ENCODE results near the gene GRIK2.

Gene GRIK2

DNA sequence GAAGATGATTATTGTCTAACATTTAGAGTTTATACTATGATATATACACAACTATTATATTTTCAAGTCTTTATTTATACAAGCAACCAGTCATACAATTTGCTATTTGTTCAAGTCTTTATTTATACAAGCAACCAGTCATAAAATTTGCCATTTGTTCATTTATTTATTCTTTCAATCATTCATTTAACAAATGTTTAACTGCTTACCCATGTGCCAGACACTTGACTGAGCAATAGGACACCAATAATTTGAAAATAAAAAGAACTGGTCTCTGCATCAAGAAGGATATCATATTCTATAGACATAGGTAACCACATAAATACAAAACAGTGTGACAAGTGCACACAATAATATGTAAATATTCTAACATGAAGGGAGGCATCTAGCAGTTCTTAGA is 20.3 kb downstream of the GRIK2 start:
- no peak for DNase-seq (ENCODE audit: low read depth)
- H3K4me3 ChIP-seq (ENCODE audit: low read depth, low read length) = no peak overlapping the region
- TF ChIP-seq, protein P1, sequence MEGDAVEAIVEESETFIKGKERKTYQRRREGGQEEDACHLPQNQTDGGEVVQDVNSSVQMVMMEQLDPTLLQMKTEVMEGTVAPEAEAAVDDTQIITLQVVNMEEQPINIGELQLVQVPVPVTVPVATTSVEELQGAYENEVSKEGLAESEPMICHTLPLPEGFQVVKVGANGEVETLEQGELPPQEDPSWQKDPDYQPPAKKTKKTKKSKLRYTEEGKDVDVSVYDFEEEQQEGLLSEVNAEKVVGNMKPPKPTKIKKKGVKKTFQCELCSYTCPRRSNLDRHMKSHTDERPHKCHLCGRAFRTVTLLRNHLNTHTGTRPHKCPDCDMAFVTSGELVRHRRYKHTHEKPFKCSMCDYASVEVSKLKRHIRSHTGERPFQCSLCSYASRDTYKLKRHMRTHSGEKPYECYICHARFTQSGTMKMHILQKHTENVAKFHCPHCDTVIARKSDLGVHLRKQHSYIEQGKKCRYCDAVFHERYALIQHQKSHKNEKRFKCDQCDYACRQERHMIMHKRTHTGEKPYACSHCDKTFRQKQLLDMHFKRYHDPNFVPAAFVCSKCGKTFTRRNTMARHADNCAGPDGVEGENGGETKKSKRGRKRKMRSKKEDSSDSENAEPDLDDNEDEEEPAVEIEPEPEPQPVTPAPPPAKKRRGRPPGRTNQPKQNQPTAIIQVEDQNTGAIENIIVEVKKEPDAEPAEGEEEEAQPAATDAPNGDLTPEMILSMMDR (IDR thresholded peaks at IDR 0.05; ENCODE audit: insufficient read depth, low read depth, low read length, missing control alignments) = no peak

DNA sequence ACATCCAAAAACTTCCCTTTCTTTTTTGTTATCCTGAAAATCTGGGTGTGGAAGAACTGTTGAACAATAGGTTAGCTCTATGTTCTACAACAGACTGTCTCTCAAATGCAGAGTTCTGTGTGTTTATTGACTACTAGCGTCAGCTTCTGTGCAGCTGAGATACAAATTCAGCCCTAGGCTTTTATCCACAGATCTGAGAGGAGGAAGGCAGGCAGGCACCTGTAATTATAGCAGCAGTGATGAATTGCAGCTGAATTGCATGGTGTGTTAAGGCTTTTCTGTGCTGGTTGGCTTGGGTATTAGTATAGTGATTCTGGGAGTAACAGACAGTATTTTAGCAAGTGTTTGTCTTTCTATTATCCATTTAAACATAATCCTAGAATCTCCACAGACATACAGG is 24.4 kb downstream of the GRIK2 start:
- no peak for DNase-seq (ENCODE audit: low read depth)
- H3K4me3 ChIP-seq (ENCODE audit: low read depth, low read length) = no peak overlapping the region
- TF ChIP-seq, protein P1 (IDR thresholded peaks at IDR 0.05; ENCODE audit: insufficient read depth, low read depth, low read length, missing control alignments) = no peak

DNA sequence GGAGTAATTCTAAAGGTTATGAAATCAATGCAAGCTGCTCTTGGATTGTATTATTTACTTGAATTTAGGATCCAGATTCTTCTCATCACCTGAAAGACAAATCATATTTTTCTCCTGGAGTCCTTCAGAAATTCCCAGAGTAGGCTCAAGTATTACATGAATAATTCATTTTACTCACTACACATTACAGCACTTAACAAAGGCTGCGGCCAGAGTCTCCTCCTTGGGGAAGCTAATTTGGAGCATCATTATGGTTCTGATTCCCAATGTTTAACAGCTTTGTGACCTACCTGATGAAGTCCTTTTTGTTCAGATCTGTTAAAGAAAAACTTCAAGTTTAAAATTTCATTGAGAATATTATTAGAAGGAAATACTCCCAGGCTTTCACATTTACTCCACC is 28.7 kb downstream of the GRIK2 start:
- no peak overlapping the region for H3K4me3 ChIP-seq (ENCODE audit: low read depth, low read length)
- TF ChIP-seq, protein P1 (IDR thresholded peaks at IDR 0.05; ENCODE audit: insufficient read depth, low read depth, low read length, missing control alignments) = no peak
- DNase-seq (ENCODE audit: low read depth) = no peak

DNA sequence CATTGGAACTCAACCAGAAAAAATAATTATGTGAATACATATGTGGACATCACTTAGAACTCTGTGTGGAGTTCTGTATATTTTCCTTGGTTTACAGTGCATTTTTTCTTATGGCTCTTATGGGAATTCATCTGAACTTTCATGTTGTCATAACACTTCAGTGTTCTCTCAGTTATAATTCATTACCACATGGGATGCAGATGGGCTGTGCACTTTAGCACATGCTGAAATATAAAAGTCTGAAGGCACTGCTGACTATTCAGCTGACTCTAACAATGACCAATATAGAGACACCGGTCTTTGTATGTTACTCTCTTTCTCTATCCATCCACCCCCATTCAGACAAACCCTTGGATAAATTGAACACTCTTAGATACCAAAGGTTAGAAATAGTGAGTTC is 29.3 kb downstream of the GRIK2 start:
- TF ChIP-seq, protein P1 (IDR thresholded peaks at IDR 0.05; ENCODE audit: insufficient read depth, low read depth, low read length, missing control alignments) = no peak
- no peak for DNase-seq (ENCODE audit: low read depth)
- no peak overlapping the region for H3K4me3 ChIP-seq (ENCODE audit: low read depth, low read length)

DNA sequence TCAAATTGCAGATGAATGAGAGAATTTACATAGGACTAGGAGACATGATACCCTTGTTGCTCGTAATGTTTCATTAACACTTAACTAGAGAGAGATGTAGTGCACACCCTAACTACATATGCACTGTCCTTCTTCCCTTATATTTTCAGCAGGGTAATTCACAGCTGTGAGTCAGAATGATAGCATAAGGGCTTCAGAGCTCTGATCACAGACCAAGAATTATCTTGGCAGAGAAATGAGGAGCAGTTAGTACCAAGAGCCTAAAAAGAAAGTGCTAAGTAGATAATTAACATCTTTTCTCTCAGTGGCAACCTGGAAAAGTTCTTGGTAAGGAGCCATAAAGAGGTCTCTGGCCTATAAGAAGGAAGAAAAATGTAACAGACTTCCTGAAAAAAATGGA is 35.8 kb downstream of the GRIK2 start:
- no peak for DNase-seq (ENCODE audit: low read depth)
- TF ChIP-seq, protein P1 (IDR thresholded peaks at IDR 0.05; ENCODE audit: insufficient read depth, low read depth, low read length, missing control alignments) = no peak
- no peak overlapping the region for H3K4me3 ChIP-seq (ENCODE audit: low read depth, low read length)

DNA sequence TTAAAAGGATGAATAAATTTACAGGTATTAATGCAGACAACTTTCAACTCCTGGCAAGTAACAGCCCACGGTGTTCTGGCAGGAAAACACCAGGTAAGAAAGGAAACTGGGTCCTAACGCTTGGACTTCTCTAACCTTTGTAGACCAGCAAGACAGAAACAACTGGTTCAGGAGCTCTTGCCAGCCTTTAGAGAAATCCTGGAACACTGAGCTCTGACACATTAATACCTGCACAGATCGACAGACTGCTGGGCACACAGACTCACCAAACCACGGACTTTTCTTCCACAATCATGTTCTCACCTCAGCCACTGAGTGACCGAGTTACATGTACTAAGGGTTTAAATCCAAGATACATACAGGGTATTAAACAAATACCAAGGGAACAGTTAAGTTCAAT is 36.3 kb downstream of the GRIK2 start:
- no peak overlapping the region for H3K4me3 ChIP-seq (ENCODE audit: low read depth, low read length)
- no peak for DNase-seq (ENCODE audit: low read depth)
- TF ChIP-seq, protein P1 (IDR thresholded peaks at IDR 0.05; ENCODE audit: insufficient read depth, low read depth, low read length, missing control alignments) = no peak

DNA sequence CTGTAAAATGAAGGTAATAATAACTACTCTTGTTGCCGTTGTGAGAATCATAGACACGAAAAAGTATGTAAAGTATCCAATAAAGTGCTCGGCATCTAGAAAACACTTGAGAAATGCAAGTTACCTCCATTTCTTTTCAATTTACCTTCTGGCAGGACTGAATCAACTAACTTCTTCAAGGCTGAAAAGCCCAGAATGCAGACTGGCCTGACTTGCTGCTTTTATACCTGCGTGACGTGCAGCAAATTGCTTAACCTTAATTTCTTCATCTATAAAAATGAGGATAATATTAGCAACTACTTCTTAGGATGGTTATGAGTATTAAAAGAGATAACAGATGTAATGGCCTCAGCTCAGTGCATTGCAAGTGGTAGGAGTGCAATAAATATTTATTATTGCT is 39.6 kb downstream of the GRIK2 start:
- TF ChIP-seq, protein P1 (IDR thresholded peaks at IDR 0.05; ENCODE audit: insufficient read depth, low read depth, low read length, missing control alignments) = no peak
- no peak overlapping the region for H3K4me3 ChIP-seq (ENCODE audit: low read depth, low read length)
- DNase-seq (ENCODE audit: low read depth) = no peak
